Choroid plexus epithelial cell (primary cell): Measurements from ENCODE around the gene FCHSD2.
"Not testable (repeated sequence)": the region's sequence is repeated elsewhere in the genome, so short reads cannot be mapped to it uniquely, and the experiment has no call there.

Experiments used
- DNase-seq: peaks from one replicate; pipeline ENCODE4 v3.0.0-alpha.2; 2010; ENCODE audit warnings: low read depth
- H3K4me3 ChIP-seq: 2 replicates; pipeline ENCODE4 v1.5.1; 2011; ENCODE audit warnings: low read depth, mild to moderate bottlenecking, control low read depth, low read length, moderate library complexity
- CTCF ChIP-seq: conservative IDR thresholded peaks from 2 replicates; pipeline ENCODE4 v1.5.1; 2011; ENCODE audit warnings: low read depth, mild to moderate bottlenecking, control low read depth, inconsistent platforms, low read length, moderate library complexity

The FCHSD2 gene

GRCh38 chr11:72912253-72912652, 229.9 kb downstream of the FCHSD2 start:
- no peak for TF ChIP-seq CTCF
- no peak overlapping the region for H3K4me3 ChIP-seq
- no peak for DNase-seq

- H3K4me3 ChIP-seq, DNase-seq: not testable (repeated sequence)
Measured at GRCh38 chr11:72909558-72910388, 232.3 kb downstream of the FCHSD2 start.

DNA sequence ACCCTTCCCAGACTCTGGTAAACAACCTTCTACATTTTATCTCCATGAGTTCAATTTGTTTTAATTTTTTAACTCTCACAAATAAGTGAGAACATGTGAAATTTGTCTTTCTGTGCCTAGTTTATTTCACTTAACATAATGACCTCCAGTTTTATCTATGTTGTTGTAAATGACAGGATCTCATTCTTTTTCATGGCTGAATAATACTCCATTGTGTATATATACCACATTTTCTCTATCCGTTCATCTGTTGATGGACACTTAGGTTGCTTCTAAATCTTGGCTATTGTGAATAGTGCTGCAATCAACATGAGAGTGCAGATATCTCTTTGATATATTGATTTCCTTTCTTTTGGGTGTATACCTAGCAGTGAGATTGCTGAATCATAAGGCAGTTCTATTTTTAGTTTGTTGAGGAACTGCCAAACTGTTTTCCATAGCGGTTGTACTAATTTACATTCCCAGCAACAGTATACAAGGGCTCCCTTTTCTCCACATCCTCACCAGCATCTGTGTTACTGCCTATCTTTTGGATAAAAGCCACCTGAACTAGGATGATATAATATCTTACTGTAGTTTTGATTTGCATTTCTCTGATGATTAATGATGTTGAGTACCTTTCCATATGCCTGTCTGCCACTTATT, 234.0 kb downstream of the FCHSD2 start:
- DNase-seq, result peak; percentile 11
- no peak overlapping the region for H3K4me3 ChIP-seq
- no peak for TF ChIP-seq CTCF

GRCh38 chr11:72904016-72904415, 238.1 kb downstream of the FCHSD2 start:
- H3K4me3 ChIP-seq, result no peak overlapping the region
- no peak for TF ChIP-seq CTCF
- no peak for DNase-seq

- no peak for DNase-seq
- no peak for TF ChIP-seq CTCF
- H3K4me3 ChIP-seq, result no peak overlapping the region
Measured at GRCh38 chr11:72901374-72901773, 240.7 kb downstream of the FCHSD2 start.

GRCh38 chr11:72900013-72900412, 242.1 kb downstream of the FCHSD2 start:
- no peak overlapping the region for H3K4me3 ChIP-seq
- no peak for TF ChIP-seq CTCF
- DNase-seq, result no peak

DNA sequence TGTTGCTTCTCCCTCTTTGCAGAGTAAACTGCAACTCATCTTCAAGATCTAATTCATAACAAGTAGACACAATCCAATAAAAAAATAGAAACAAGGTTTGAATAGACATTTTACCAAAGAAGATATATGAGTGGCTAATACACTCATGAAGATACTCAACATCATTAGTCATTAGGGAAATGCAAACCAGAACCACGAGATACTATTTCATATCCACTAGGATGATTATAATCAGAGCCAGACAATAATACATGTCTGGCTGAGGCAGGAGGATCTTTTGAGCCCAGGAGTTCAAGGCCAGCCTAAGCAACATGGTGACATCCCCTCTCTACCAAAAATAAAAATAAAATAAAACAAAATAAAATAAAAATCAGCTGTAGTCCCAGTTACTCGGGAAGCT, 242.9 kb downstream of the FCHSD2 start:
- H3K4me3 ChIP-seq, result no peak overlapping the region
- DNase-seq, result no peak
- no peak for TF ChIP-seq CTCF
